ENCODE results near the gene GLG1. TPM values are rescaled to one million over a fixed set of nuclear protein-coding genes. Genes with fewer than 3 reads are reported as not detected.

Gene GLG1
- total and polyA plus RNA-seq, 4 donors = 22.2 to 71.5 (median 47.9) TPM

GRCh38 chr16:74466872-74467271, 140.0 kb downstream of the GLG1 start:
- no peaks in the 10 kb centered on the region for H3K9me3 ChIP-seq (ENCODE audit: control insufficient read depth in 4 of 4, low read length in 3 of 4)
- WGBS = 96% methylated on average over 5 of the region's 5 CpGs
- no peak for TF ChIP-seq FOXA1 (IDR thresholded peaks at IDR 0.05)
- TF ChIP-seq RAD21 (IDR thresholded peaks at IDR 0.05) = no peak
- TF ChIP-seq NR2F2 (IDR thresholded peaks at IDR 0.05) = no peak

GRCh38 chr16:74465851-74466685, 140.8 kb downstream of the GLG1 start:
- WGBS = 85% methylated on average over 6 of the region's 6 CpGs
- DNase-seq (ENCODE audit: low spot score) = no peak
- Histone ChIP-seq H3K4me1 (ENCODE audit: control insufficient read depth in 4 of 4, insufficient read depth in 4 of 4, low read length in 3 of 4) (no peaks in the 10 kb centered on the region), H3K27me3 (ENCODE audit: control insufficient read depth in 4 of 4, insufficient read depth in 4 of 4, low read length in 3 of 4) (no peaks in the 10 kb centered on the region), H3K27ac (ENCODE audit: low read depth in 1 of 2, low read length in 2 of 2) (no peak overlapping the region), H3K36me3 (ENCODE audit: control insufficient read depth in 4 of 4, insufficient read depth in 3 of 4, low read depth in 1 of 4, low read length in 3 of 4) (peaks cover 20 to 88% (median 72%) of the 10 kb centered on the region in 4 donors), H3K4me3 (ENCODE audit: low read depth in 1 of 3, low read length in 3 of 3) (no peak overlapping the region), H3K9ac (ENCODE audit: low read depth in 1 of 2, low read length in 2 of 2) (no peak overlapping the region), H3K9me3 (ENCODE audit: control insufficient read depth in 4 of 4, low read length in 3 of 4) (no peaks in the 10 kb centered on the region)
- no peak for TF ChIP-seq RAD21 (IDR thresholded peaks at IDR 0.05)
- TF ChIP-seq, protein P1, sequence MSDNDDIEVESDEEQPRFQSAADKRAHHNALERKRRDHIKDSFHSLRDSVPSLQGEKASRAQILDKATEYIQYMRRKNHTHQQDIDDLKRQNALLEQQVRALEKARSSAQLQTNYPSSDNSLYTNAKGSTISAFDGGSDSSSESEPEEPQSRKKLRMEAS (IDR thresholded peaks at IDR 0.05) = no peak

More at GRCh38 chr16:74466872-74467271, 140.0 kb downstream of the GLG1 start:
- DNase-seq (ENCODE audit: low spot score) = no peak
- H3K9ac ChIP-seq (ENCODE audit: low read depth in 1 of 2, low read length in 2 of 2) = no peak overlapping the region
- no peak overlapping the region for H3K27ac ChIP-seq (ENCODE audit: low read depth in 1 of 2, low read length in 2 of 2)
- H3K4me3 ChIP-seq (ENCODE audit: low read depth in 1 of 3, low read length in 3 of 3) = no peak overlapping the region
- H3K36me3 ChIP-seq (ENCODE audit: control insufficient read depth in 4 of 4, insufficient read depth in 3 of 4, low read depth in 1 of 4, low read length in 3 of 4) = peaks cover 19 to 90% (median 72%) of the 10 kb centered on the region in 4 donors
- no peaks in the 10 kb centered on the region for H3K4me1 ChIP-seq (ENCODE audit: control insufficient read depth in 4 of 4, insufficient read depth in 4 of 4, low read length in 3 of 4)
- no peaks in the 10 kb centered on the region for H3K27me3 ChIP-seq (ENCODE audit: control insufficient read depth in 4 of 4, insufficient read depth in 4 of 4, low read length in 3 of 4)

- Histone ChIP-seq H3K27me3 (ENCODE audit: control insufficient read depth in 4 of 4, insufficient read depth in 4 of 4, low read length in 3 of 4) (no peaks in the 10 kb centered on the region), H3K36me3 (ENCODE audit: control insufficient read depth in 4 of 4, insufficient read depth in 3 of 4, low read depth in 1 of 4, low read length in 3 of 4) (peaks cover 15 to 89% (median 72%) of the 10 kb centered on the region in 4 donors), H3K27ac (ENCODE audit: low read depth in 1 of 2, low read length in 2 of 2) (no peak overlapping the region), H3K9ac (ENCODE audit: low read depth in 1 of 2, low read length in 2 of 2) (no peak overlapping the region), H3K4me1 (ENCODE audit: control insufficient read depth in 4 of 4, insufficient read depth in 4 of 4, low read length in 3 of 4) (no peaks in the 10 kb centered on the region), H3K4me3 (ENCODE audit: low read depth in 1 of 3, low read length in 3 of 3) (no peak overlapping the region), H3K9me3 (ENCODE audit: control insufficient read depth in 4 of 4, low read length in 3 of 4) (no peaks in the 10 kb centered on the region)
- DNase-seq (ENCODE audit: low spot score) = no peak
- TF ChIP-seq FOXA1 (IDR thresholded peaks at IDR 0.05) = no peak
- no peak for TF ChIP-seq EGR1 (IDR thresholded peaks at IDR 0.05; ENCODE audit: low read depth in 2 of 2)
- TF ChIP-seq, protein P1 (IDR thresholded peaks at IDR 0.05) = no peak
- TF ChIP-seq TAF1 (conservative IDR thresholded peaks at IDR 0.05) = no peak
- TF ChIP-seq SP1 (IDR thresholded peaks at IDR 0.05) = no peak
- no peak for TF ChIP-seq HNF4A (conservative IDR thresholded peaks at IDR 0.05)
- TF ChIP-seq GABPA (IDR thresholded peaks at IDR 0.05 in 1 of 2, conservative IDR thresholded peaks at IDR 0.05 in 1 of 2) = no peak
- no peak for TF ChIP-seq JUND (IDR thresholded peaks at IDR 0.05)
- TF ChIP-seq, protein P2, sequence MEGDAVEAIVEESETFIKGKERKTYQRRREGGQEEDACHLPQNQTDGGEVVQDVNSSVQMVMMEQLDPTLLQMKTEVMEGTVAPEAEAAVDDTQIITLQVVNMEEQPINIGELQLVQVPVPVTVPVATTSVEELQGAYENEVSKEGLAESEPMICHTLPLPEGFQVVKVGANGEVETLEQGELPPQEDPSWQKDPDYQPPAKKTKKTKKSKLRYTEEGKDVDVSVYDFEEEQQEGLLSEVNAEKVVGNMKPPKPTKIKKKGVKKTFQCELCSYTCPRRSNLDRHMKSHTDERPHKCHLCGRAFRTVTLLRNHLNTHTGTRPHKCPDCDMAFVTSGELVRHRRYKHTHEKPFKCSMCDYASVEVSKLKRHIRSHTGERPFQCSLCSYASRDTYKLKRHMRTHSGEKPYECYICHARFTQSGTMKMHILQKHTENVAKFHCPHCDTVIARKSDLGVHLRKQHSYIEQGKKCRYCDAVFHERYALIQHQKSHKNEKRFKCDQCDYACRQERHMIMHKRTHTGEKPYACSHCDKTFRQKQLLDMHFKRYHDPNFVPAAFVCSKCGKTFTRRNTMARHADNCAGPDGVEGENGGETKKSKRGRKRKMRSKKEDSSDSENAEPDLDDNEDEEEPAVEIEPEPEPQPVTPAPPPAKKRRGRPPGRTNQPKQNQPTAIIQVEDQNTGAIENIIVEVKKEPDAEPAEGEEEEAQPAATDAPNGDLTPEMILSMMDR (IDR thresholded peaks at IDR 0.05; ENCODE audit: low read depth, low read length, missing input control) = no peak
- no peak for TF ChIP-seq HNF4G (IDR thresholded peaks at IDR 0.05)
- no peak for TF ChIP-seq NR2F2 (IDR thresholded peaks at IDR 0.05)
- no peak for TF ChIP-seq RAD21 (IDR thresholded peaks at IDR 0.05)
- TF ChIP-seq YY1 (IDR thresholded peaks at IDR 0.05) = no peak
- WGBS = 94% methylated on average over 7 of the region's 7 CpGs
These were observed 141.6 kb downstream of the GLG1 start for GRCh38 chr16:74465281-74465680.
